K562 (cell line): ENCODE measurements around the gene FARP1. TPM values are rescaled to one million over a fixed set of nuclear protein-coding genes. Genes with fewer than 3 reads are reported as not detected.

Source experiments
- ATAC-seq: fragments of 200-7000 bp; cut with Tn5 transposase; 3 replicates; pipeline ENCODE4 v1.9.1; 2020; ENCODE audit warnings: moderate library complexity
- BruUV-seq: library from RNA; stranded (reverse); fragments of 400-500 nt; replicated peaks from 2 replicates; lab custom pipeline; 2021; lab: Mats Ljungman, UMichigan
- CTCF ChIA-PET: fragments of 300-600 bp; formaldehyde crosslinking; extraction: SDS; loops from one replicate; lab custom pipeline; 2021; ENCODE audit warnings: low intra/inter-chr PET ratio; lab: Yijun Ruan, JAX
- POLR2A ChIA-PET: fragments of 300-600, 350-650 bp; sonication (Branson Sonifier 250); formaldehyde crosslinking; extraction: SDS; loops from one replicate; lab custom pipeline; 2021; ENCODE audit warnings: antibody characterized with exemption, inconsistent platforms; lab: Yijun Ruan, JAX
- DNase-seq, 4 experiments: peaks; one replicate each; pipeline versions ENCODE4 v3.0.0 to v3.0.0-alpha.2; 2011 to 2018; ENCODE audit warnings: low spot score in 3 of 4, mixed read lengths in 3 of 4; ENCODE audit errors: extremely low read depth in 1 of 4
- FAIRE-seq: peaks from 2 replicates; lab custom pipeline; 2011; peaks lifted over from hg19 to GRCh38; lab: Jason Lieb, UNC
- H2AFZ ChIP-seq: 2 replicates; pipeline ENCODE4 v1.6.0; 2011; ENCODE audit warnings: low read depth, low read length, control low read depth, inconsistent platforms
- H3K27ac ChIP-seq: fragments of 200-600 bp; 3 replicates; pipeline ENCODE4 v1.8.0; 2011; ENCODE audit warnings: low read depth, mild to moderate bottlenecking, control low read depth, inconsistent platforms, low read length, moderate library complexity, mixed read lengths; ENCODE audit errors: extremely low read depth
- H3K27me3 ChIP-seq, 2 experiments: fragments of 300-600 bp in 1 of 2; 2 replicates in 1 of 2; 3 replicates in 1 of 2; pipeline versions ENCODE4 v1.6.0 to v1.8.0; 2011; ENCODE audit warnings: inconsistent platforms in 2 of 2, low read length in 2 of 2, mild to moderate bottlenecking in 1 of 2, mixed read lengths in 1 of 2, moderate library complexity in 1 of 2; ENCODE audit not compliant: control insufficient read depth in 2 of 2, insufficient read depth in 2 of 2
- H3K36me3 ChIP-seq: fragments of 300-600 bp; 3 replicates; pipeline ENCODE4 v1.8.0; 2011; ENCODE audit warnings: mild to moderate bottlenecking, low read length, inconsistent platforms; ENCODE audit not compliant: control insufficient read depth, insufficient read depth
- H3K4me1 ChIP-seq, 2 experiments: fragments of 200-600 bp in 1 of 2; replicated peaks in 1 of 2; 2 replicates in 1 of 2; 3 replicates in 1 of 2; pipeline versions ENCODE4 v1.5.1 to v1.8.0; 2011; ENCODE audit warnings: inconsistent platforms in 2 of 2, low read length in 2 of 2, mild to moderate bottlenecking in 1 of 2, mixed read lengths in 1 of 2, moderate library complexity in 1 of 2; ENCODE audit not compliant: control insufficient read depth in 2 of 2, insufficient read depth in 2 of 2
- H3K4me2 ChIP-seq: 2 replicates; pipeline ENCODE4 v1.6.1; 2011; ENCODE audit warnings: low read length, control low read depth, inconsistent platforms, mixed read lengths; ENCODE audit not compliant: insufficient read depth
- H3K4me3 ChIP-seq: fragments of 200-600 bp; sonication (generic), shearing (Covaris generic); 2 replicates; pipeline ENCODE4 v1.5.1; 2016; ENCODE audit warnings: control low read depth, inconsistent platforms
- H3K79me2 ChIP-seq: fragments of 200-600 bp; 3 replicates; pipeline ENCODE4 v1.8.0; 2011; ENCODE audit warnings: low read length, inconsistent platforms; ENCODE audit not compliant: control insufficient read depth, insufficient read depth
- H3K9ac ChIP-seq, 2 experiments: 2 replicates each; pipeline versions ENCODE4 v1.6.0 to v1.6.1; 2011; ENCODE audit warnings: low read depth in 2 of 2, low read length in 2 of 2, control low read depth in 1 of 2, inconsistent platforms in 1 of 2, mild to moderate bottlenecking in 1 of 2, mixed read lengths in 1 of 2; ENCODE audit not compliant: insufficient read depth in 1 of 2
- H3K9me1 ChIP-seq: one replicate; pipeline ENCODE4 v1.6.0; 2011; ENCODE audit warnings: inconsistent platforms, mild to moderate bottlenecking, low read length, moderate library complexity; ENCODE audit not compliant: control insufficient read depth, insufficient read depth
- H3K9me3 ChIP-seq: replicated peaks from 2 replicates; pipeline ENCODE4 v1.5.1; 2011; ENCODE audit warnings: low read depth, low read length, inconsistent platforms; ENCODE audit not compliant: control insufficient read depth, insufficient read depth
- H4K20me1 ChIP-seq: replicated peaks from 2 replicates; pipeline ENCODE4 v1.6.1; 2011; ENCODE audit warnings: low read length, inconsistent platforms, mixed read lengths; ENCODE audit not compliant: control insufficient read depth, insufficient read depth
- FOXJ3 ChIP-seq: sonication (generic); formaldehyde crosslinking; IDR thresholded peaks from 2 replicates; pipeline ENCODE4 v1.4.0; 2020; ENCODE audit warnings: mild to moderate bottlenecking, missing genetic modification reagents
- MIER1 ChIP-seq: fragments of 450-650 bp; IDR thresholded peaks from 2 replicates; pipeline ENCODE4 v1.6.1; 2016; ENCODE audit warnings: antibody characterized with exemption, mild to moderate bottlenecking, low read depth
- PURB ChIP-seq: sonication (generic); formaldehyde crosslinking; IDR thresholded peaks from 2 replicates; pipeline ENCODE4 v1.9.0; 2021; ENCODE audit warnings: low read depth, mild to moderate bottlenecking, missing genetic modification reagents
- RBM39 ChIP-seq: fragments of 200-400 bp; formaldehyde crosslinking; optimal IDR thresholded peaks from 2 replicates; pipeline ENCODE3; 2018; ENCODE audit warnings: low read depth, low read length
- SIN3A ChIP-seq, 2 experiments: fragments of 150-350 bp in 1 of 2; IDR thresholded peaks; 2 replicates each; pipeline ENCODE4 v1.6.1; 2011 to 2016; ENCODE audit warnings: borderline replicate concordance in 2 of 2, low read depth in 2 of 2, low read length in 2 of 2, mild to moderate bottlenecking in 2 of 2, moderate library complexity in 2 of 2; ENCODE audit not compliant: control insufficient read depth in 1 of 2
- TCFL5 ChIP-seq: fragments of 250-450 bp; sonication (Bioruptor Pico); conservative IDR thresholded peaks from 2 replicates; pipeline ENCODE4 v1.6.1; 2021; ENCODE audit warnings: mild to moderate bottlenecking, moderate library complexity, matching md5 sums
- TEAD4 ChIP-seq, 2 experiments: sonication (generic) in 1 of 2; formaldehyde crosslinking in 1 of 2; IDR thresholded peaks; 2 replicates each; pipeline versions ENCODE4 v1.6.1 to v1.8.0; 2012 to 2022; ENCODE audit warnings: borderline replicate concordance in 1 of 2, inconsistent platforms in 1 of 2, low read length in 1 of 2, mild to moderate bottlenecking in 1 of 2, missing genetic modification reagents in 1 of 2
- ZNF431 ChIP-seq: sonication (generic); formaldehyde crosslinking; IDR thresholded peaks from 2 replicates; pipeline ENCODE4 v1.8.0; 2022; ENCODE audit warnings: mild to moderate bottlenecking, missing genetic modification reagents
- WGBS: fragments of 100-300 bp; shearing (Covaris generic); methylation state at CpG from one replicate; pipeline ENCODE4 v1.1.6; 2016; ENCODE audit warnings: low coverage, mixed read lengths; ENCODE audit not compliant: insufficient coverage; ENCODE audit errors: missing lambda C conversion rate; 5-methylcytosine and 5-hydroxymethylcytosine counted together
- in situ Hi-C: fragments of 300-500 bp; cut with MboI; formaldehyde crosslinking; loops from 4 replicates; pipeline ENCODE4 v1.15.0; 2018; ENCODE audit warnings: inconsistent platforms, mixed read lengths
- intact Hi-C: fragments of 100-400 bp; cut with micrococcal nuclease; formaldehyde crosslinking; loops from 2 replicates; pipeline ENCODE4 v1.14.2; 2022
- polyA plus RNA-seq, 8 experiments: library from polyadenylated mRNA; depleted of rRNA in 4 of 8; stranded (reverse) in 5 of 8; unstranded in 3 of 8; fragments of >200 nt; fragmentation: Nextera tagmentation in 2 of 8; fragmentation: Illumina TruSeq in 1 of 8; extraction: Ambion mirVana in 2 of 8; extraction: Trizol in 1 of 8; gene quantifications; 2 replicates each; pipeline versions ENCODE4 v1.2.1 to v1.2.3, GENCODE V29; 2011 to 2014; ENCODE audit warnings: inconsistent platforms in 1 of 8, missing spikeins in 1 of 8
- total RNA-seq, 7 experiments: library from RNA; depleted of rRNA in 6 of 7; stranded (reverse); fragments of >200 nt in 6 of 7; fragmentation: Illumina TruSeq in 2 of 7; extraction: Trizol in 2 of 7; gene quantifications; 2 replicates each; pipeline versions ENCODE4 v1.2.1 to v1.2.3, GENCODE V29; 2011 to 2021; ENCODE audit warnings: low replicate concordance in 1 of 7
- TF ChIP-seq, protein P1 (sequence below): sonication (generic); formaldehyde crosslinking; IDR thresholded peaks from 2 replicates; pipeline ENCODE4 v1.8.1; 2023; ENCODE audit warnings: mild to moderate bottlenecking, missing genetic modification reagents
- TF ChIP-seq, protein P2 (sequence below): sonication (generic); formaldehyde crosslinking; IDR thresholded peaks from 2 replicates; pipeline ENCODE4 v1.8.1; 2023; ENCODE audit warnings: mild to moderate bottlenecking, missing genetic modification reagents
- TF ChIP-seq, protein P3 (sequence below): fragments of 250-450 bp; sonication (Bioruptor Pico); IDR thresholded peaks from 2 replicates; pipeline ENCODE4 v1.8.0; 2021; ENCODE audit warnings: borderline replicate concordance, mild to moderate bottlenecking, moderate library complexity; ENCODE audit not compliant: poor library complexity, severe bottlenecking

Gene FARP1
- total and polyA plus RNA-seq, 9 of the 15 experiments (the other 6 are each of a cell fraction or from before 2014, with no cell fraction given) = 0.03 to 0.29 (median 0.05) TPM; not detected in 3

DNA sequence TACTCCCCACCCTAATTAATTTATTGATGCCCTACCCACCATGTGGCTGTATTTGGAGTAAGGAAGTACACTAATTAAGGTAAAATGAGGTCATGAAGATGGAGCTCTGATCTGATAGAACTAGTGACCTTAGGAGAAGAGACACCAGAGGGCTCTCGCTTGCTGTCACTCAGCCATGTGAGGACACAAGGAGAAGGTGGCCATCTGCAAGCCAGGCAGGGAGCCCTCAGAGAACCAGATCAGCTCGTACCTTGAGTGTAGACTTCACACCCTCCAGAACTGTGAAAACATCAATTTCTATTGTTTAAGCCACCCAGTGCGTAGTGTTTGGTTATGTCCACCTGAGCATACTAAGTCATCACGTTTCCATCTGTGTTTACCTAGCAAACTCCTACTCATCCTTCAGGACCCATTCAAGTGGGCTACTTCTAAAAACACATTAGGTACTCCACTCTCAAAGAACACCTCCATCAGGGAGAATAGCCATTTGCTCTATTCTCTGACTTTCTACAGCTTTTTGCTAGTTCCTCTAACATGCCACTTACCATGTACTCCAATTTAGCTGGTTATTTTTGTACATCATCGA is 191.8 kb downstream of the FARP1 start:
- H3K4me1 ChIP-seq = no peaks in the 10 kb centered on the region
- no peak overlapping the region for H3K27ac ChIP-seq
- no peaks in the 10 kb centered on the region for H3K9me3 ChIP-seq
- no peaks in the 10 kb centered on the region for H3K79me2 ChIP-seq
- no peak for DNase-seq
- 0% methylated on average over 5 of the region's 5 CpGs for WGBS
- H3K4me3 ChIP-seq = no peak overlapping the region
- no peak overlapping the region for H3K4me2 ChIP-seq
- H2AFZ ChIP-seq = no peak overlapping the region
- intact Hi-C loops = no loop called here
- in situ Hi-C loops = no loop called here
- CTCF ChIA-PET = interaction anchor here (0.7 kb wide), 1 partner anchor 339 kb away, joined by 3 read pairs; no protein-coding TSS in a partner anchor
- no peak for FAIRE-seq
- ATAC-seq = no peak
- BruUV-seq = no TSS peak
- no peaks in the 10 kb centered on the region for H3K9me1 ChIP-seq
- H3K9ac ChIP-seq = no peak overlapping the region
- H3K27me3 ChIP-seq = peaks cover 0 to 12% of the 10 kb centered on the region in 2 experiments; a peak in 1 of 5 replicates
- H4K20me1 ChIP-seq = no peaks in the 10 kb centered on the region
- POLR2A ChIA-PET = no interaction called here
- no peaks in the 10 kb centered on the region for H3K36me3 ChIP-seq
- TF ChIP-seq ZNF431 (no peak), FOXJ3 (no peak), TCFL5 (CRISPR knock-in tag) (no peak), PURB (CRISPR knock-in tag) (no peak), TEAD4 (IDR thresholded peaks at IDR 0.05; ENCODE audit: low read length) (no peak), TEAD4 (CRISPR knock-in tag; IDR thresholded peaks at IDR 0.05; ENCODE audit: borderline replicate concordance) (no peak), SIN3A (IDR thresholded peaks at IDR 0.05; ENCODE audit: borderline replicate concordance in 2 of 2, control insufficient read depth in 1 of 2, low read depth in 2 of 2, low read length in 2 of 2) (no peak), RBM39 (no peak), MIER1 (no peak)
- TF ChIP-seq, protein P1, sequence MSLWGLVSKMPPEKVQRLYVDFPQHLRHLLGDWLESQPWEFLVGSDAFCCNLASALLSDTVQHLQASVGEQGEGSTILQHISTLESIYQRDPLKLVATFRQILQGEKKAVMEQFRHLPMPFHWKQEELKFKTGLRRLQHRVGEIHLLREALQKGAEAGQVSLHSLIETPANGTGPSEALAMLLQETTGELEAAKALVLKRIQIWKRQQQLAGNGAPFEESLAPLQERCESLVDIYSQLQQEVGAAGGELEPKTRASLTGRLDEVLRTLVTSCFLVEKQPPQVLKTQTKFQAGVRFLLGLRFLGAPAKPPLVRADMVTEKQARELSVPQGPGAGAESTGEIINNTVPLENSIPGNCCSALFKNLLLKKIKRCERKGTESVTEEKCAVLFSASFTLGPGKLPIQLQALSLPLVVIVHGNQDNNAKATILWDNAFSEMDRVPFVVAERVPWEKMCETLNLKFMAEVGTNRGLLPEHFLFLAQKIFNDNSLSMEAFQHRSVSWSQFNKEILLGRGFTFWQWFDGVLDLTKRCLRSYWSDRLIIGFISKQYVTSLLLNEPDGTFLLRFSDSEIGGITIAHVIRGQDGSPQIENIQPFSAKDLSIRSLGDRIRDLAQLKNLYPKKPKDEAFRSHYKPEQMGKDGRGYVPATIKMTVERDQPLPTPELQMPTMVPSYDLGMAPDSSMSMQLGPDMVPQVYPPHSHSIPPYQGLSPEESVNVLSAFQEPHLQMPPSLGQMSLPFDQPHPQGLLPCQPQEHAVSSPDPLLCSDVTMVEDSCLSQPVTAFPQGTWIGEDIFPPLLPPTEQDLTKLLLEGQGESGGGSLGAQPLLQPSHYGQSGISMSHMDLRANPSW (CRISPR knock-in tag) = no peak
- TF ChIP-seq, protein P2, sequence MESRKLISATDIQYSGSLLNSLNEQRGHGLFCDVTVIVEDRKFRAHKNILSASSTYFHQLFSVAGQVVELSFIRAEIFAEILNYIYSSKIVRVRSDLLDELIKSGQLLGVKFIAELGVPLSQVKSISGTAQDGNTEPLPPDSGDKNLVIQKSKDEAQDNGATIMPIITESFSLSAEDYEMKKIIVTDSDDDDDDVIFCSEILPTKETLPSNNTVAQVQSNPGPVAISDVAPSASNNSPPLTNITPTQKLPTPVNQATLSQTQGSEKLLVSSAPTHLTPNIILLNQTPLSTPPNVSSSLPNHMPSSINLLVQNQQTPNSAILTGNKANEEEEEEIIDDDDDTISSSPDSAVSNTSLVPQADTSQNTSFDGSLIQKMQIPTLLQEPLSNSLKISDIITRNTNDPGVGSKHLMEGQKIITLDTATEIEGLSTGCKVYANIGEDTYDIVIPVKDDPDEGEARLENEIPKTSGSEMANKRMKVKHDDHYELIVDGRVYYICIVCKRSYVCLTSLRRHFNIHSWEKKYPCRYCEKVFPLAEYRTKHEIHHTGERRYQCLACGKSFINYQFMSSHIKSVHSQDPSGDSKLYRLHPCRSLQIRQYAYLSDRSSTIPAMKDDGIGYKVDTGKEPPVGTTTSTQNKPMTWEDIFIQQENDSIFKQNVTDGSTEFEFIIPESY (CRISPR knock-in tag) = no peak
- TF ChIP-seq, protein P3, sequence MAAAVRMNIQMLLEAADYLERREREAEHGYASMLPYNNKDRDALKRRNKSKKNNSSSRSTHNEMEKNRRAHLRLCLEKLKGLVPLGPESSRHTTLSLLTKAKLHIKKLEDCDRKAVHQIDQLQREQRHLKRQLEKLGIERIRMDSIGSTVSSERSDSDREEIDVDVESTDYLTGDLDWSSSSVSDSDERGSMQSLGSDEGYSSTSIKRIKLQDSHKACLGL = no peak
